HCT116 (cell line): ENCODE data around the gene FAM13A. TPM values are rescaled to one million over a fixed set of nuclear protein-coding genes. Genes with fewer than 3 reads are reported as not detected.

Experiments used
- ATAC-seq: fragments of 200-7000 bp; cut with Tn5 transposase; 2 replicates; pipeline ENCODE4 v1.9.1; 2020; ENCODE audit warnings: mild to moderate bottlenecking, moderate library complexity
- BruUV-seq: library from RNA; stranded (reverse); fragments of 400-500 nt; replicated peaks from 2 replicates; lab custom pipeline; 2021; lab: Mats Ljungman, UMichigan
- CTCF ChIA-PET: fragments of 300-600 bp; sonication (Branson Sonifier 250); formaldehyde crosslinking; loops from one replicate; lab custom pipeline; 2021; ENCODE audit warnings: antibody characterized with exemption; lab: Charles Lee
- POLR2A ChIA-PET: fragments of 300-600, 350-600 bp; sonication (Branson Sonifier 250); formaldehyde crosslinking; loops from one replicate; lab custom pipeline; 2021; ENCODE audit warnings: antibody characterized with exemption; lab: Charles Lee
- RAD21 ChIA-PET, 2 experiments: fragments of 300-600 bp; sonication (Branson Sonifier 250); formaldehyde crosslinking; loops; one replicate each; lab custom pipeline; 2023; ENCODE audit warnings: low total read pairs in 2 of 2; ENCODE audit not compliant: uncharacterized antibody in 2 of 2, unreplicated experiment in 2 of 2, low non-redundant PET in 1 of 2; lab: Charles Lee
- DNase-seq: peaks from one replicate; pipeline ENCODE4 v3.0.0-alpha.2; 2010; ENCODE audit warnings: low read depth, low spot score
- H2AFZ ChIP-seq: fragments of 200-600 bp; shearing (Covaris generic), sonication (generic); 2 replicates; pipeline ENCODE4 v1.6.1; 2017; ENCODE audit warnings: low read depth, mixed run types, mixed read lengths, antibody characterized with exemption, low read length; ENCODE audit not compliant: poor library complexity, severe bottlenecking
- H3K27ac ChIP-seq: 2 replicates; pipeline ENCODE4 v1.5.1; 2012; ENCODE audit warnings: low read depth, low read length
- H3K27me3 ChIP-seq: fragments of 200-600 bp; sonication (generic); 2 replicates; pipeline ENCODE4 v1.6.1; 2016; ENCODE audit warnings: mixed run types, low read length, mixed read lengths; ENCODE audit not compliant: insufficient read depth
- H3K36me3 ChIP-seq, 2 experiments: fragments of 200-500 bp in 1 of 2; fragments of 200-600 bp in 1 of 2; sonication (Bioruptor generic) in 1 of 2; sonication (generic) in 1 of 2; 2 replicates each; pipeline versions ENCODE4 v1.5.1 to v1.6.1; 2014 to 2016; ENCODE audit warnings: low read length in 2 of 2, inconsistent platforms in 1 of 2, mixed read lengths in 1 of 2, mixed run types in 1 of 2; ENCODE audit not compliant: insufficient read depth in 2 of 2, control insufficient read depth in 1 of 2
- H3K4me1 ChIP-seq, 2 experiments: fragments of 200-600 bp in 1 of 2; sonication (generic) in 1 of 2; 2 replicates each; pipeline versions ENCODE4 v1.5.1 to v1.6.1; 2012 to 2017; ENCODE audit warnings: low read length in 2 of 2, inconsistent platforms in 1 of 2, mild to moderate bottlenecking in 1 of 2, mixed read lengths in 1 of 2, mixed run types in 1 of 2, moderate library complexity in 1 of 2; ENCODE audit not compliant: insufficient read depth in 2 of 2, control insufficient read depth in 1 of 2
- H3K4me2 ChIP-seq: fragments of 200-600 bp; sonication (generic); 2 replicates; pipeline ENCODE4 v1.6.1; 2017; ENCODE audit warnings: mixed run types, low read length, mixed read lengths
- H3K4me3 ChIP-seq, 2 experiments: fragments of 200-600 bp in 1 of 2; sonication (generic) in 1 of 2; replicated peaks in 1 of 2; 2 replicates each; pipeline ENCODE4 v1.5.1; 2011 to 2016; ENCODE audit warnings: low read length in 2 of 2, control low read depth in 1 of 2, low read depth in 1 of 2, mild to moderate bottlenecking in 1 of 2, mixed read lengths in 1 of 2, mixed run types in 1 of 2
- H3K79me2 ChIP-seq: fragments of 200-600 bp; sonication (generic); 2 replicates; pipeline ENCODE4 v1.6.1; 2017; ENCODE audit warnings: mild to moderate bottlenecking, mixed run types, low read length, moderate library complexity, mixed read lengths; ENCODE audit not compliant: insufficient read depth
- H3K9ac ChIP-seq: fragments of 200-600 bp; sonication (generic); 2 replicates; pipeline ENCODE4 v1.6.1; 2016; ENCODE audit warnings: low read length, mixed read lengths
- H3K9me2 ChIP-seq: fragments of 200-600 bp; sonication (generic), shearing (Covaris generic); 2 replicates; pipeline ENCODE4 v1.6.1; 2017; ENCODE audit warnings: mixed run types, mild to moderate bottlenecking, moderate library complexity; ENCODE audit not compliant: insufficient read depth
- H3K9me3 ChIP-seq, 2 experiments: fragments of 200-500 bp in 1 of 2; fragments of 200-600 bp in 1 of 2; sonication (Bioruptor generic) in 1 of 2; sonication (generic) in 1 of 2; 2 replicates each; pipeline ENCODE4 v1.6.1; 2014 to 2017; ENCODE audit warnings: low read length in 2 of 2, mixed read lengths in 2 of 2, inconsistent platforms in 1 of 2, low read depth in 1 of 2, mild to moderate bottlenecking in 1 of 2, mixed run types in 1 of 2, moderate library complexity in 1 of 2; ENCODE audit not compliant: control insufficient read depth in 1 of 2, insufficient read depth in 1 of 2
- H4K20me1 ChIP-seq: fragments of 200-600 bp; sonication (generic), shearing (Covaris generic); 2 replicates; pipeline ENCODE4 v1.6.1; 2017; ENCODE audit warnings: mixed run types, mild to moderate bottlenecking, moderate library complexity; ENCODE audit not compliant: insufficient read depth
- CBX3 ChIP-seq: IDR thresholded peaks from 2 replicates; pipeline ENCODE4 v1.6.1; 2012; ENCODE audit warnings: low read depth
- CEBPB ChIP-seq: IDR thresholded peaks from 2 replicates; pipeline ENCODE4 v1.6.1; 2012; ENCODE audit warnings: low read depth
- ELF1 ChIP-seq: IDR thresholded peaks from 2 replicates; pipeline ENCODE4 v1.6.1; 2012; ENCODE audit warnings: low read depth, borderline replicate concordance
- EZH2 ChIP-seq: fragments of 200-600 bp; sonication (generic); IDR thresholded peaks from 2 replicates; pipeline ENCODE4 v1.6.1; 2017; ENCODE audit warnings: antibody characterized with exemption, mixed run types
- EZH2phosphoT487 ChIP-seq: fragments of 200-600 bp; IDR thresholded peaks from 2 replicates; pipeline ENCODE4 v1.6.1; 2018; ENCODE audit warnings: antibody characterized with exemption, borderline replicate concordance
- FOSL1 ChIP-seq: IDR thresholded peaks from 2 replicates; pipeline ENCODE4 v1.6.1; 2012; ENCODE audit warnings: low read depth
- JUND ChIP-seq: IDR thresholded peaks from 2 replicates; pipeline ENCODE4 v1.6.1; 2012
- MAX ChIP-seq: IDR thresholded peaks from 2 replicates; pipeline ENCODE4 v1.6.1; 2012
- POLR2A ChIP-seq: IDR thresholded peaks from 2 replicates; pipeline ENCODE4 v1.7.0; 2011; ENCODE audit warnings: borderline replicate concordance; ENCODE audit not compliant: insufficient read depth, insufficient read length; ENCODE audit errors: extremely low read depth
- SIN3A ChIP-seq: IDR thresholded peaks from 2 replicates; pipeline ENCODE4 v1.6.1; 2012; ENCODE audit warnings: low read depth
- TCF7L2 ChIP-seq: IDR thresholded peaks from 2 replicates; pipeline ENCODE4 v1.7.0; 2011; ENCODE audit warnings: borderline replicate concordance, inconsistent platforms; ENCODE audit not compliant: insufficient read depth, insufficient read length; ENCODE audit errors: extremely low read depth
- YY1 ChIP-seq: IDR thresholded peaks from 2 replicates; pipeline ENCODE4 v1.6.1; 2011; ENCODE audit warnings: low read length, low read depth, moderate library complexity, mild to moderate bottlenecking; ENCODE audit not compliant: insufficient replicate concordance; ENCODE audit errors: extremely low read depth
- ZBTB33 ChIP-seq: IDR thresholded peaks from 2 replicates; pipeline ENCODE4 v1.6.1; 2011; ENCODE audit warnings: mild to moderate bottlenecking, low read length, moderate library complexity; ENCODE audit not compliant: insufficient replicate concordance; ENCODE audit errors: extremely low read depth
- ZFX ChIP-seq: fragments of 450-650 bp; IDR thresholded peaks from 2 replicates; pipeline ENCODE4 v1.6.1; 2017
- ZNF274 ChIP-seq: fragments of 200-500 bp; sonication (Bioruptor generic); IDR thresholded peaks from 2 replicates; pipeline ENCODE4 v1.6.1; 2014; ENCODE audit warnings: mild to moderate bottlenecking, low read depth, low read length, inconsistent platforms
- intact Hi-C: fragments of 100-400 bp; cut with micrococcal nuclease; formaldehyde crosslinking; loops from 2 replicates; pipeline ENCODE4 v1.10.0; 2022
- total RNA-seq: library from RNA; stranded (reverse); gene quantifications from one replicate; pipeline ENCODE4 v1.2.1, GENCODE V29; 2021; ENCODE audit not compliant: unreplicated experiment
- TF ChIP-seq, protein P1 (sequence below): IDR thresholded peaks from 2 replicates; pipeline ENCODE4 v1.6.1; 2012
- TF ChIP-seq, protein P2 (sequence below), 3 experiments: fragments of 200-600 bp in 1 of 3; sonication (generic) in 1 of 3; IDR thresholded peaks in 2 of 3; conservative IDR thresholded peaks in 1 of 3; 2 replicates each; pipeline ENCODE4 v1.5.1; 2012 to 2017; ENCODE audit warnings: low read depth in 2 of 3, low read length in 2 of 3, antibody characterized with exemption in 1 of 3, borderline replicate concordance in 1 of 3, control low read depth in 1 of 3, mild to moderate bottlenecking in 1 of 3, mixed read lengths in 1 of 3, mixed run types in 1 of 3, moderate library complexity in 1 of 3; ENCODE audit not compliant: insufficient read depth in 1 of 3
- TF ChIP-seq, protein P3 (sequence below): IDR thresholded peaks from 2 replicates; pipeline ENCODE4 v1.6.1; 2012; ENCODE audit warnings: low read depth

Gene FAM13A
- total RNA-seq, 1 experiment from 2014 or later: 17.2 TPM

- no peak for DNase-seq
- Histone ChIP-seq H3K27ac (no peak overlapping the region), H3K36me3 (no peaks in the 10 kb centered on the region), H3K79me2 (no peaks in the 10 kb centered on the region), H3K27me3 (no peaks in the 10 kb centered on the region), H3K9ac (no peak overlapping the region), H3K9me3 (no peaks in the 10 kb centered on the region), H2AFZ (no peak overlapping the region), H3K4me2 (no peak overlapping the region), H3K4me1 (no peaks in the 10 kb centered on the region), H3K4me3 (no peak overlapping the region), H4K20me1 (no peaks in the 10 kb centered on the region), H3K9me2 (no peaks in the 10 kb centered on the region)
- TF ChIP-seq TCF7L2 (no peak), JUND (no peak), ZBTB33 (no peak), SIN3A (no peak), MAX (no peak), EZH2 (no peak), FOSL1 (no peak), EZH2phosphoT487 (no peak), CEBPB (no peak), ELF1 (no peak), ZNF274 (no peak), POLR2A (no peak), ZFX (no peak), YY1 (no peak), CBX3 (no peak)
- TF ChIP-seq, protein P1, sequence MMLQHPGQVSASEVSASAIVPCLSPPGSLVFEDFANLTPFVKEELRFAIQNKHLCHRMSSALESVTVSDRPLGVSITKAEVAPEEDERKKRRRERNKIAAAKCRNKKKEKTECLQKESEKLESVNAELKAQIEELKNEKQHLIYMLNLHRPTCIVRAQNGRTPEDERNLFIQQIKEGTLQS: no peak
- TF ChIP-seq, protein P2, sequence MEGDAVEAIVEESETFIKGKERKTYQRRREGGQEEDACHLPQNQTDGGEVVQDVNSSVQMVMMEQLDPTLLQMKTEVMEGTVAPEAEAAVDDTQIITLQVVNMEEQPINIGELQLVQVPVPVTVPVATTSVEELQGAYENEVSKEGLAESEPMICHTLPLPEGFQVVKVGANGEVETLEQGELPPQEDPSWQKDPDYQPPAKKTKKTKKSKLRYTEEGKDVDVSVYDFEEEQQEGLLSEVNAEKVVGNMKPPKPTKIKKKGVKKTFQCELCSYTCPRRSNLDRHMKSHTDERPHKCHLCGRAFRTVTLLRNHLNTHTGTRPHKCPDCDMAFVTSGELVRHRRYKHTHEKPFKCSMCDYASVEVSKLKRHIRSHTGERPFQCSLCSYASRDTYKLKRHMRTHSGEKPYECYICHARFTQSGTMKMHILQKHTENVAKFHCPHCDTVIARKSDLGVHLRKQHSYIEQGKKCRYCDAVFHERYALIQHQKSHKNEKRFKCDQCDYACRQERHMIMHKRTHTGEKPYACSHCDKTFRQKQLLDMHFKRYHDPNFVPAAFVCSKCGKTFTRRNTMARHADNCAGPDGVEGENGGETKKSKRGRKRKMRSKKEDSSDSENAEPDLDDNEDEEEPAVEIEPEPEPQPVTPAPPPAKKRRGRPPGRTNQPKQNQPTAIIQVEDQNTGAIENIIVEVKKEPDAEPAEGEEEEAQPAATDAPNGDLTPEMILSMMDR (IDR thresholded peaks at IDR 0.05 in 2 of 3, conservative IDR thresholded peaks at IDR 0.05 in 1 of 3; ENCODE audit: borderline replicate concordance in 1 of 3, insufficient read depth in 1 of 3, low read depth in 2 of 3, low read length in 2 of 3): no peak
- TF ChIP-seq, protein P3, sequence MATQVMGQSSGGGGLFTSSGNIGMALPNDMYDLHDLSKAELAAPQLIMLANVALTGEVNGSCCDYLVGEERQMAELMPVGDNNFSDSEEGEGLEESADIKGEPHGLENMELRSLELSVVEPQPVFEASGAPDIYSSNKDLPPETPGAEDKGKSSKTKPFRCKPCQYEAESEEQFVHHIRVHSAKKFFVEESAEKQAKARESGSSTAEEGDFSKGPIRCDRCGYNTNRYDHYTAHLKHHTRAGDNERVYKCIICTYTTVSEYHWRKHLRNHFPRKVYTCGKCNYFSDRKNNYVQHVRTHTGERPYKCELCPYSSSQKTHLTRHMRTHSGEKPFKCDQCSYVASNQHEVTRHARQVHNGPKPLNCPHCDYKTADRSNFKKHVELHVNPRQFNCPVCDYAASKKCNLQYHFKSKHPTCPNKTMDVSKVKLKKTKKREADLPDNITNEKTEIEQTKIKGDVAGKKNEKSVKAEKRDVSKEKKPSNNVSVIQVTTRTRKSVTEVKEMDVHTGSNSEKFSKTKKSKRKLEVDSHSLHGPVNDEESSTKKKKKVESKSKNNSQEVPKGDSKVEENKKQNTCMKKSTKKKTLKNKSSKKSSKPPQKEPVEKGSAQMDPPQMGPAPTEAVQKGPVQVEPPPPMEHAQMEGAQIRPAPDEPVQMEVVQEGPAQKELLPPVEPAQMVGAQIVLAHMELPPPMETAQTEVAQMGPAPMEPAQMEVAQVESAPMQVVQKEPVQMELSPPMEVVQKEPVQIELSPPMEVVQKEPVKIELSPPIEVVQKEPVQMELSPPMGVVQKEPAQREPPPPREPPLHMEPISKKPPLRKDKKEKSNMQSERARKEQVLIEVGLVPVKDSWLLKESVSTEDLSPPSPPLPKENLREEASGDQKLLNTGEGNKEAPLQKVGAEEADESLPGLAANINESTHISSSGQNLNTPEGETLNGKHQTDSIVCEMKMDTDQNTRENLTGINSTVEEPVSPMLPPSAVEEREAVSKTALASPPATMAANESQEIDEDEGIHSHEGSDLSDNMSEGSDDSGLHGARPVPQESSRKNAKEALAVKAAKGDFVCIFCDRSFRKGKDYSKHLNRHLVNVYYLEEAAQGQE: no peak
- ChIA-PET CTCF (interaction anchor here (1.6 kb wide), 1 partner anchor 9 kb away, joined by 3 read pairs; no protein-coding TSS in a partner anchor), POLR2A (interaction anchor here (1.2 kb wide), 1 partner anchor 43 kb away, joined by 3 read pairs; no protein-coding TSS in a partner anchor), RAD21 (no interaction called here)
- ATAC-seq: no peak
- no TSS peak for BruUV-seq
- intact Hi-C loops: no loop called here
These were observed 247.3 kb downstream of the FAM13A start for GRCh38 chr4:88809576-88810219.
